Tibial artery (tissue), 4 donors: ENCODE results near the gene FZD8.
A peak's percentile ranks its signal among the peaks of the same experiment; 100 is the strongest.

Experiments used
- DNase-seq, 2 donors: peaks; one replicate each; pipeline ENCODE4 v3.0.0-alpha.2; 2019
- H3K27ac ChIP-seq, 2 donors: fragments of 200-600 bp; sonication (generic) in 1 of 2; 1 replicate in 1 of 2; 2 replicates in 1 of 2; pipeline ENCODE4 v1.5.1; 2018 to 2019; ENCODE audit warnings: mild to moderate bottlenecking in 1 of 2
- H3K27me3 ChIP-seq, 2 donors: fragments of 200-600 bp; sonication (generic) in 1 of 2; one replicate each; pipeline versions ENCODE4 v1.5.1 to v1.6.0; 2016 to 2019
- H3K36me3 ChIP-seq, 3 donors: fragments of 200-600 bp; sonication (generic) in 2 of 3; one replicate each; pipeline ENCODE4 v1.5.1; 2016 to 2019; ENCODE audit warnings: mild to moderate bottlenecking in 2 of 3
- H3K4me1 ChIP-seq, 4 donors: fragments of 200-600 bp; sonication (generic) in 2 of 4; 1 replicate in 3 of 4; 2 replicates in 1 of 4; pipeline ENCODE4 v1.5.1; 2016 to 2019
- H3K4me3 ChIP-seq, 2 donors: fragments of 200-600 bp; sonication (generic) in 1 of 2; 1 replicate in 1 of 2; 2 replicates in 1 of 2; pipeline ENCODE4 v1.5.1; 2018 to 2019; ENCODE audit warnings: mild to moderate bottlenecking in 2 of 2
- H3K9me3 ChIP-seq, 3 donors: fragments of 200-600 bp; sonication (generic) in 1 of 3; one replicate each; pipeline ENCODE4 v1.5.1; 2016 to 2019
- intact Hi-C: fragments of 100-400 bp; cut with DNase I; formaldehyde crosslinking; loops from one replicate; pipeline ENCODE4 v1.15.0; 2023; ENCODE audit warnings: low total_unique reads
- TF ChIP-seq, protein P1 (sequence below), 2 experiments: fragments of 200-600 bp in 1 of 2; fragments of 450-650 bp in 1 of 2; IDR thresholded peaks; one replicate each; pipeline ENCODE4 v1.5.1; 2017 to 2019; ENCODE audit warnings: antibody characterized with exemption in 2 of 2, mild to moderate bottlenecking in 1 of 2, moderate library complexity in 1 of 2

Gene FZD8

DNA sequence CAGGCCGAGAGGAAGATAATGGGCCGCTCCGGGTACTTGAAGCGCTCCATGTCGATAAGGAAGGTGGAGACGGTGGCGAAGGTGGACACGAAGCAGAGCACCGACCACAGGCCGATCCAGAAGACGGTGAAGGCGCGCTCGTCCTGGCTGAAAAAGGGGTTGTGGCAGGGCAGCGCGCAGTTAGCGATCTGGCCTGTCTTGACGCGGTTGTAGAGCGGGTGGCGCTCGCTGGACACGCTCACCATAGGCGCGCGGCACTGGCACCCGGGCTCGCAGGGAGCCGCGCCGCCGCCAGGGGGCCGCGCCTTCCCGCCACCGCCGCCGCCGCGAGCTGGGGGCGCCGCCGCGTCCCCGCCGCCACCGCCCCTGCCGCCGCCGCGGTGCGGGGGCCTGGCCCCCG is 1.6 kb downstream of the FZD8 start:
- no peaks in the 10 kb centered on the region for H3K36me3 ChIP-seq
- H3K9me3 ChIP-seq, result no peaks in the 10 kb centered on the region
- peak; percentile 57 to 80 for DNase-seq
- TF ChIP-seq, protein P1, sequence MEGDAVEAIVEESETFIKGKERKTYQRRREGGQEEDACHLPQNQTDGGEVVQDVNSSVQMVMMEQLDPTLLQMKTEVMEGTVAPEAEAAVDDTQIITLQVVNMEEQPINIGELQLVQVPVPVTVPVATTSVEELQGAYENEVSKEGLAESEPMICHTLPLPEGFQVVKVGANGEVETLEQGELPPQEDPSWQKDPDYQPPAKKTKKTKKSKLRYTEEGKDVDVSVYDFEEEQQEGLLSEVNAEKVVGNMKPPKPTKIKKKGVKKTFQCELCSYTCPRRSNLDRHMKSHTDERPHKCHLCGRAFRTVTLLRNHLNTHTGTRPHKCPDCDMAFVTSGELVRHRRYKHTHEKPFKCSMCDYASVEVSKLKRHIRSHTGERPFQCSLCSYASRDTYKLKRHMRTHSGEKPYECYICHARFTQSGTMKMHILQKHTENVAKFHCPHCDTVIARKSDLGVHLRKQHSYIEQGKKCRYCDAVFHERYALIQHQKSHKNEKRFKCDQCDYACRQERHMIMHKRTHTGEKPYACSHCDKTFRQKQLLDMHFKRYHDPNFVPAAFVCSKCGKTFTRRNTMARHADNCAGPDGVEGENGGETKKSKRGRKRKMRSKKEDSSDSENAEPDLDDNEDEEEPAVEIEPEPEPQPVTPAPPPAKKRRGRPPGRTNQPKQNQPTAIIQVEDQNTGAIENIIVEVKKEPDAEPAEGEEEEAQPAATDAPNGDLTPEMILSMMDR (IDR thresholded peaks at IDR 0.05), result peak; percentile 36 to 70
- peak overlapping the region; percentile 64 to 71 for H3K27ac ChIP-seq
- no peaks in the 10 kb centered on the region for H3K27me3 ChIP-seq
- H3K4me3 ChIP-seq, result peak overlapping the region; percentile 78 to 81
- peaks cover 0 to 55% (median 25%) of the 10 kb centered on the region in 4 donors for H3K4me1 ChIP-seq
- intact Hi-C loops, result loop anchor here (10.0 kb wide), 2 partner anchors 154 to 516 kb away; partner anchors contain the start of gene CREM

DNA sequence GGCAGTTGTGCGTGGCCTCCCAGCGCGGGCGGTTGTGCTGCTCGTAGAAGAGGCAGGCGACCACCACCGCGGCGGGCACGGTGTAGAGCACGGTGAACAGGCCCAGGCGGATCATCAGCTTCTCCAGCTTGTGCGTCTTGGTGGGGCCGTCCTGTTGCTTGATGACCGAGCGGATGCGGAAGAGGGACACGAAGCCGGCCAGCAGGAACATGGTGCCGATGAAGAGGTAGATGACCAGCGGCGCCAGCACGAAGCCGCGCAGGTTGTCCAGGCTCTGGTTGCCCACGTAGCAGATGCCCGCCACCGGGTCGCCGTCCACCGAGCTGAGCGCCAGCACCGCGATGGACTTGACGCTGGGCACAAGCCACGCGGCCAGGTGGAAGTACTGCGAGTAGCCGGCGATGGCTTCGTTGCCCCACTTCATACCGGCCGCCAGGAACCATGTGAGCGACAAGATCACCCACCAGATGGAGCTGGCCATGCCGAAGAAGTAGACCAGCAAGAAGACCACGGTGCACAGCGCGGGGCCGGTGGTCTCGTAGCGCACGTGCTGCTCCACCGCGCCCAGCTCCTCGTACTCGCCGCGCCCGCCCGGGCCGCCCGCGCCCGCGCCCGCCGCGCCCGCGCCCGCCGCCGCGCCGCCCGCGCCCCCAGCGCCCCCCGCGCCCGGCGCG is 2.2 kb downstream of the FZD8 start:
- intact Hi-C loops, result loop anchor here (10.0 kb wide), 3 partner anchors 155 to 1245 kb away; partner anchors contain the start of gene CREM
- peak overlapping the region; percentile 64 to 71 for H3K27ac ChIP-seq
- DNase-seq, result peak; percentile 37 to 69

DNA sequence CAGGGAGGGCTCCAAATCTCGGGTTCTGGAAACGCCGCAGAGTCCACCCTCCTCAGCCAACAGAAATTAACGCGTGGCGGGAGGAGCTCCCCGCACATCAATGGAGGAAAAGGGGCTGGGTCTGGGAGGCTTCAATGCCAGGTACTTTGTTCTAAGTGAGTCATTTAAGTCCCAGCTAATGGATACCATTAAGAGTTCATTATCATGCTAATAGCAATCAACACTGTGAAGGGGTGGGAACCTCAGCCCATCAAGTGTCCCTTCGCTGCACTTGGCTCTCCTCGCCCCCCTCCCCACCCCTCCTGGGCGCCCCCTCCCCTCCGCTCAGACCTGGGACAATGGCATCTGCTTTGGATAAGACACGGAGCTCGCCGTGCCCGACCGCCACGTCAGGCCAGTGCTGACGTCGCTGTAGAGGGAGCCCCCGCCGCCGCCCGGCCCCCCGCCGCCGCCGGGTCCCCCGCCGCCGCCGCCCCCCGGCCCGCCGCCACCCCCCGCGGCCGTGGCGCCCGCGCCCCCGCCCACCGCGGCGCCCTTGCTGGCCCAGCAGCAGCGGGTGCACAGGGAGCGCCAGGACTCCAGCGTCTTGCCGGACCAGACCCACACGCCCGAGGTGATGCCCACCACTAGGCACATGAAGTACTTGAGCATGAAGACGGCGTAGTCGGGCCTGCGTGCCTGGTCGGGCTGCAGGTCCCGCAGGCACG is 2.9 kb downstream of the FZD8 start:
- no peaks in the 10 kb centered on the region for H3K9me3 ChIP-seq
- H3K4me3 ChIP-seq, result peak overlapping the region; percentile 78 to 81
- no peak for DNase-seq
- H3K27me3 ChIP-seq, result no peaks in the 10 kb centered on the region
- peaks cover 0 to 52% (median 25%) of the 10 kb centered on the region in 4 donors for H3K4me1 ChIP-seq
- no peaks in the 10 kb centered on the region for H3K36me3 ChIP-seq
- intact Hi-C loops, result loop anchor here (10.0 kb wide), 1 partner anchor 1246 kb away; no protein-coding TSS in a partner anchor
- TF ChIP-seq, protein P1 (IDR thresholded peaks at IDR 0.05), result no peak
- H3K27ac ChIP-seq, result peak overlapping the region; percentile 34 to 40

More for the DNA sequence above, 2.2 kb downstream of the FZD8 start:
- Histone ChIP-seq H3K4me1 (peaks cover 0 to 55% (median 25%) of the 10 kb centered on the region in 4 donors), H3K36me3 (no peaks in the 10 kb centered on the region), H3K4me3 (peak overlapping the region; percentile 78 to 81), H3K9me3 (no peaks in the 10 kb centered on the region), H3K27me3 (no peaks in the 10 kb centered on the region)
- TF ChIP-seq, protein P1 (IDR thresholded peaks at IDR 0.05), result peak in 1 of 2 experiments; percentile 23

DNA sequence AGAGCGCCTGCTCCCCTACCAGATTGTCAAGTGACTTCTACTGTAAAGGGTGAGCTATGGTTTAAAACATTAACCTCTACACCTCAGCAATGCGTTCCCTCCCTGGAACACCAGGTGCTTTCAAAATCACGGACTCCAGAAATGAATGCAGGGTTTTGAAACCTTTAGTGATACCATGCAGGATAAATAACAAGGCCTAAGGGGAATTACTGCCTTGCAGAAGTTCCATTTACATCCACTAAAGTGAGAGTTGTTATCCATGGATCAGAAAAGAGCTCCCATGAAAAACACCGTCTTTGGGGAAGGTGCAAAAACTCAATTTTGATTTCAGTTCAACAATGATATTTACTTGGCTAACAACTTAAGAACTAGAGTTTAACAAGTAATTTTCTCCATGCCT is 4.0 kb downstream of the FZD8 start:
- peak overlapping the region in 1 of 2 donors; percentile 19 for H3K27ac ChIP-seq
- H3K4me3 ChIP-seq, result peak overlapping the region in 1 of 2 donors; percentile 16
- intact Hi-C loops, result loop anchor here (10.0 kb wide), 1 partner anchor 1247 kb away; no protein-coding TSS in a partner anchor

DNA sequence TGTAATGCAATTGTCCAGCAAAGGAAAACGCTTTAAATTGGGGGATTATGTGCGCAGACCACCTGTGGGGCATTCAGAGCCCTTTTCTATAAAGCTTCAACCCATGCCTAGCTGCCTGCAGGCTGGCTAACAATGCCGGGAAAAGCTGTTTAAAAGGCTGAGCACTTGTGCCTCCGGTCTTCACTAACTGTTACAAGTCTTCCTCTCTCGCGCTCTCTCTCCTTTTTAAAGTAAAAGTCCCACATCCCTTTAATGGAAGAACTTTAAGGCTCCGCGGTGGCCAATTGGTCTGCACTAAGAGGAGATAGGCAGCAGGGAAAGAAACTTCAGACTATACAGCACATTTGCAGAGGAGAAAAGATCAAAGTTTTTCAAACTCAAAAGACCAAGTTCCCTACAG is 4.6 kb downstream of the FZD8 start:
- TF ChIP-seq, protein P1 (IDR thresholded peaks at IDR 0.05), result no peak
- DNase-seq, result no peak
- intact Hi-C loops, result loop anchor here (10.0 kb wide), 1 partner anchor 1247 kb away; no protein-coding TSS in a partner anchor
- Histone ChIP-seq H3K27me3 (no peaks in the 10 kb centered on the region), H3K27ac (no peak overlapping the region), H3K4me3 (peak overlapping the region; percentile 16 to 33), H3K9me3 (no peaks in the 10 kb centered on the region), H3K4me1 (peaks cover 0 to 45% (median 19%) of the 10 kb centered on the region in 4 donors), H3K36me3 (no peaks in the 10 kb centered on the region)

More for the DNA sequence above, 4.0 kb downstream of the FZD8 start:
- no peak for DNase-seq
- peaks cover 0 to 50% (median 24%) of the 10 kb centered on the region in 4 donors for H3K4me1 ChIP-seq
- TF ChIP-seq, protein P1 (IDR thresholded peaks at IDR 0.05), result peak in 1 of 2 experiments; percentile 20
- no peaks in the 10 kb centered on the region for H3K9me3 ChIP-seq
- H3K36me3 ChIP-seq, result no peaks in the 10 kb centered on the region
- H3K27me3 ChIP-seq, result no peaks in the 10 kb centered on the region
